BE2C (cell line): ENCODE data around the gene IGSF22.
"Not testable (repeated sequence)": the region's sequence is repeated elsewhere in the genome, so short reads cannot be mapped to it uniquely, and the experiment has no call there.

Experiments
- DNase-seq: peaks from one replicate; pipeline ENCODE4 v3.0.0-alpha.2; 2020
- H3K27me3 ChIP-seq: fragments of 250-450 bp; sonication (Bioruptor Pico); 2 replicates; pipeline ENCODE4 v1.5.1; 2020; ENCODE audit warnings: mild to moderate bottlenecking
- H3K36me3 ChIP-seq: fragments of 250-450 bp; sonication (Bioruptor Pico); 2 replicates; pipeline ENCODE4 v1.5.1; 2020; ENCODE audit warnings: mild to moderate bottlenecking
- H3K4me1 ChIP-seq: fragments of 250-450 bp; sonication (Bioruptor Pico); 2 replicates; pipeline ENCODE4 v1.5.1; 2020
- H3K4me3 ChIP-seq: 2 replicates; pipeline ENCODE4 v1.5.1; 2011; ENCODE audit warnings: low read depth, low read length
- H3K9me3 ChIP-seq: fragments of 250-450 bp; sonication (Bioruptor Pico); 2 replicates; pipeline ENCODE4 v1.5.1; 2020
- CTCF ChIP-seq: IDR thresholded peaks from 2 replicates; pipeline ENCODE4 v1.5.1; 2012; ENCODE audit warnings: mild to moderate bottlenecking, low read depth, low read length

The IGSF22 gene

GRCh38 chr11:18696638-18697225 lies 29.3 kb downstream of the IGSF22 start:
- Histone ChIP-seq H3K27me3 (no peaks in the 10 kb centered on the region), H3K4me1 (no peaks in the 10 kb centered on the region), H3K4me3 (no peak overlapping the region), H3K36me3 (no peaks in the 10 kb centered on the region), H3K9me3 (no peaks in the 10 kb centered on the region)
- no peak for DNase-seq
- TF ChIP-seq CTCF = no peak

GRCh38 chr11:18692941-18693760 lies 32.8 kb downstream of the IGSF22 start:
- H3K9me3 ChIP-seq = no peaks in the 10 kb centered on the region
- H3K36me3 ChIP-seq = no peaks in the 10 kb centered on the region
- TF ChIP-seq CTCF = no peak
- no peaks in the 10 kb centered on the region for H3K4me1 ChIP-seq
- H3K4me3 ChIP-seq = no peak overlapping the region
- no peak for DNase-seq
- H3K27me3 ChIP-seq = no peaks in the 10 kb centered on the region

GRCh38 chr11:18691467-18692140 lies 34.4 kb downstream of the IGSF22 start:
- H3K4me3 ChIP-seq, H3K27me3 ChIP-seq, H3K9me3 ChIP-seq, H3K4me1 ChIP-seq, DNase-seq, H3K36me3 ChIP-seq: not testable (repeated sequence)

GRCh38 chr11:18684267-18684666 lies 41.7 kb downstream of the IGSF22 start:
- no peak overlapping the region for H3K4me3 ChIP-seq
- no peak for DNase-seq
- no peaks in the 10 kb centered on the region for H3K27me3 ChIP-seq
- no peaks in the 10 kb centered on the region for H3K9me3 ChIP-seq
- no peak for TF ChIP-seq CTCF
- no peaks in the 10 kb centered on the region for H3K4me1 ChIP-seq
- no peaks in the 10 kb centered on the region for H3K36me3 ChIP-seq

- Histone ChIP-seq H3K4me1 (no peaks in the 10 kb centered on the region), H3K27me3 (no peaks in the 10 kb centered on the region), H3K4me3 (no peak overlapping the region), H3K9me3 (no peaks in the 10 kb centered on the region), H3K36me3 (no peaks in the 10 kb centered on the region)
- TF ChIP-seq CTCF = no peak
- no peak for DNase-seq
These were observed 43.5 kb downstream of the IGSF22 start for GRCh38 chr11:18682466-18682865.

GRCh38 chr11:18681949-18682348 lies 44.0 kb downstream of the IGSF22 start:
- not testable (repeated sequence) for DNase-seq, H3K4me1 ChIP-seq, H3K36me3 ChIP-seq, H3K4me3 ChIP-seq, H3K27me3 ChIP-seq, H3K9me3 ChIP-seq

- no peak for TF ChIP-seq CTCF
- H3K4me3 ChIP-seq = no peak overlapping the region
- H3K27me3 ChIP-seq = no peaks in the 10 kb centered on the region
- H3K36me3 ChIP-seq = no peaks in the 10 kb centered on the region
- no peaks in the 10 kb centered on the region for H3K9me3 ChIP-seq
- DNase-seq = no peak
- no peaks in the 10 kb centered on the region for H3K4me1 ChIP-seq
These were observed 48.4 kb downstream of the IGSF22 start for GRCh38 chr11:18677560-18677959.
